Ascending aorta (tissue), 2 donors: ENCODE data around the gene KRTAP3-1. TPM values are rescaled to one million over a fixed set of nuclear protein-coding genes. Genes with fewer than 3 reads are reported as not detected.

ENCODE experiments used
- DNase-seq, 2 donors: peaks; one replicate each; pipeline ENCODE4 v3.0.0-alpha.2; 2019; ENCODE audit warnings: low spot score in 2 of 2
- H3K27ac ChIP-seq, 2 donors: fragments of 200-600 bp; sonication (generic); one replicate each; pipeline ENCODE4 v1.5.1; 2016 to 2017; ENCODE audit warnings: mild to moderate bottlenecking in 1 of 2
- H3K27me3 ChIP-seq: fragments of 200-600 bp; sonication (generic); one replicate; pipeline ENCODE4 v1.5.1; 2017
- H3K36me3 ChIP-seq, 2 donors: fragments of 200-600 bp; sonication (generic); one replicate each; pipeline ENCODE4 v1.5.1; 2016
- H3K4me1 ChIP-seq, 2 donors: fragments of 200-600 bp; sonication (generic); one replicate each; pipeline ENCODE4 v1.5.1; 2016 to 2017; ENCODE audit warnings: mild to moderate bottlenecking in 1 of 2
- H3K4me3 ChIP-seq, 2 donors: fragments of 200-600 bp; sonication (generic); one replicate each; pipeline ENCODE4 v1.5.1; 2016 to 2017; ENCODE audit warnings: mild to moderate bottlenecking in 1 of 2
- H3K9me3 ChIP-seq, 2 donors: fragments of 200-600 bp; sonication (generic); one replicate each; pipeline ENCODE4 v1.5.1; 2016
- intact Hi-C: fragments of 100-400 bp; cut with DNase I; formaldehyde crosslinking; loops from one replicate; pipeline ENCODE4 v1.15.1; 2023
- total RNA-seq: library from RNA; depleted of rRNA; stranded (reverse); fragments of >200 nt; gene quantifications from one replicate; pipeline ENCODE4 v1.1.0, GENCODE V29; 2016
- TF ChIP-seq, protein P1 (sequence below), 3 experiments: fragments of 200-600 bp in 2 of 3; fragments of 450-650 bp in 1 of 3; sonication (generic) in 2 of 3; IDR thresholded peaks; one replicate each; pipeline ENCODE4 v1.5.1; 2016 to 2019; ENCODE audit warnings: antibody characterized with exemption in 3 of 3, mild to moderate bottlenecking in 1 of 3, moderate library complexity in 1 of 3

KRTAP3-1 gene
- total RNA-seq, 1 donor from 2014 or later = not detected

- no peaks in the 10 kb centered on the region for H3K4me1 ChIP-seq
- H3K9me3 ChIP-seq = no peaks in the 10 kb centered on the region
- H3K27me3 ChIP-seq = no peaks in the 10 kb centered on the region
- no peak overlapping the region for H3K27ac ChIP-seq
- no peak for DNase-seq
- no peak overlapping the region for H3K4me3 ChIP-seq
- intact Hi-C loops = no loop called here
- H3K36me3 ChIP-seq = no peaks in the 10 kb centered on the region
- TF ChIP-seq, protein P1, sequence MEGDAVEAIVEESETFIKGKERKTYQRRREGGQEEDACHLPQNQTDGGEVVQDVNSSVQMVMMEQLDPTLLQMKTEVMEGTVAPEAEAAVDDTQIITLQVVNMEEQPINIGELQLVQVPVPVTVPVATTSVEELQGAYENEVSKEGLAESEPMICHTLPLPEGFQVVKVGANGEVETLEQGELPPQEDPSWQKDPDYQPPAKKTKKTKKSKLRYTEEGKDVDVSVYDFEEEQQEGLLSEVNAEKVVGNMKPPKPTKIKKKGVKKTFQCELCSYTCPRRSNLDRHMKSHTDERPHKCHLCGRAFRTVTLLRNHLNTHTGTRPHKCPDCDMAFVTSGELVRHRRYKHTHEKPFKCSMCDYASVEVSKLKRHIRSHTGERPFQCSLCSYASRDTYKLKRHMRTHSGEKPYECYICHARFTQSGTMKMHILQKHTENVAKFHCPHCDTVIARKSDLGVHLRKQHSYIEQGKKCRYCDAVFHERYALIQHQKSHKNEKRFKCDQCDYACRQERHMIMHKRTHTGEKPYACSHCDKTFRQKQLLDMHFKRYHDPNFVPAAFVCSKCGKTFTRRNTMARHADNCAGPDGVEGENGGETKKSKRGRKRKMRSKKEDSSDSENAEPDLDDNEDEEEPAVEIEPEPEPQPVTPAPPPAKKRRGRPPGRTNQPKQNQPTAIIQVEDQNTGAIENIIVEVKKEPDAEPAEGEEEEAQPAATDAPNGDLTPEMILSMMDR (IDR thresholded peaks at IDR 0.05) = no peak
Observed at GRCh38 chr17:41012326-41013120, 3.6 kb upstream of the KRTAP3-1 start.

- no peaks in the 10 kb centered on the region for H3K27me3 ChIP-seq
Observed at GRCh38 chr17:41010441-41010840, 1.5 kb upstream of the KRTAP3-1 start.

GRCh38 chr17:41009936-41010335, 1.0 kb upstream of the KRTAP3-1 start:
- no peak for DNase-seq
- intact Hi-C loops = no loop called here
- Histone ChIP-seq H3K4me1 (no peaks in the 10 kb centered on the region), H3K9me3 (no peaks in the 10 kb centered on the region), H3K4me3 (no peak overlapping the region), H3K27ac (no peak overlapping the region), H3K36me3 (no peaks in the 10 kb centered on the region), H3K27me3 (no peaks in the 10 kb centered on the region)
- TF ChIP-seq, protein P1 (IDR thresholded peaks at IDR 0.05) = no peak

More at GRCh38 chr17:41010441-41010840, 1.5 kb upstream of the KRTAP3-1 start:
- H3K4me3 ChIP-seq = no peak overlapping the region
- intact Hi-C loops = no loop called here
- TF ChIP-seq, protein P1 (IDR thresholded peaks at IDR 0.05) = no peak
- no peaks in the 10 kb centered on the region for H3K4me1 ChIP-seq
- no peaks in the 10 kb centered on the region for H3K9me3 ChIP-seq
- no peak for DNase-seq
- no peak overlapping the region for H3K27ac ChIP-seq
- H3K36me3 ChIP-seq = no peaks in the 10 kb centered on the region

GRCh38 chr17:41009301-41009760, 403 bp upstream of the KRTAP3-1 start:
- no peak for DNase-seq
- H3K36me3 ChIP-seq = no peaks in the 10 kb centered on the region
- H3K4me3 ChIP-seq = no peak overlapping the region
- no peak overlapping the region for H3K27ac ChIP-seq
- H3K9me3 ChIP-seq = no peaks in the 10 kb centered on the region
- intact Hi-C loops = no loop called here
- H3K4me1 ChIP-seq = no peaks in the 10 kb centered on the region
- TF ChIP-seq, protein P1 (IDR thresholded peaks at IDR 0.05) = no peak
- H3K27me3 ChIP-seq = no peaks in the 10 kb centered on the region

- intact Hi-C loops = no loop called here
- TF ChIP-seq, protein P1 (IDR thresholded peaks at IDR 0.05) = no peak
Observed at GRCh38 chr17:41004397-41004796, 4.5 kb downstream of the KRTAP3-1 start.

More at GRCh38 chr17:41004397-41004796, 4.5 kb downstream of the KRTAP3-1 start:
- Histone ChIP-seq H3K36me3 (no peaks in the 10 kb centered on the region), H3K4me3 (no peak overlapping the region), H3K9me3 (no peaks in the 10 kb centered on the region), H3K4me1 (no peaks in the 10 kb centered on the region), H3K27me3 (no peaks in the 10 kb centered on the region), H3K27ac (no peak overlapping the region)
- DNase-seq = no peak
